ENCODE results near the gene ESYT2. TPM values are rescaled to one million over a fixed set of nuclear protein-coding genes. Genes with fewer than 3 reads are reported as not detected.

Gene ESYT2
- total and polyA plus RNA-seq, 9 of the 15 experiments (the other 6 are each of a cell fraction or from before 2014, with no cell fraction given): 5.8 to 86.9 (median 64.7) TPM

- TF ChIP-seq MGA (IDR thresholded peaks at IDR 0.05) (peak; percentile 47), MED1 (CRISPR knock-in tag; IDR thresholded peaks at IDR 0.05; ENCODE audit: borderline replicate concordance) (no peak), ZNF316 (IDR thresholded peaks at IDR 0.05) (peak; percentile 98), SREBF1 (IDR thresholded peaks at IDR 0.05; ENCODE audit: borderline replicate concordance, low read depth, low read length) (no peak), MEIS2 (IDR thresholded peaks at IDR 0.05; ENCODE audit: partially characterized antibody) (peak; percentile 80), TAL1 (IDR thresholded peaks at IDR 0.05) (no peak), CAMTA2 (CRISPR knock-in tag; conservative IDR thresholded peaks at IDR 0.05) (no peak), ZFP36 (IDR thresholded peaks at IDR 0.05; ENCODE audit: low read depth, low read length, partially characterized antibody) (no peak), STAT6 (CRISPR knock-in tag; IDR thresholded peaks at IDR 0.05) (peak; percentile 78; the same call in 1 of the 2 replicates), CC2D1A (IDR thresholded peaks at IDR 0.05) (no peak), TRIM24 (IDR thresholded peaks at IDR 0.05) (peak; percentile 28 to 45; a peak in 2 of 4 replicates), VEZF1 (CRISPR knock-in tag; IDR thresholded peaks at IDR 0.05) (peak; percentile 32; the same call in 1 of the 2 replicates)
Measured at GRCh38 chr7:158702944-158703343, 126.4 kb downstream of the ESYT2 start (continued).

Data from K562 (cell line).